Kidney (tissue), 14 donors: ENCODE measurements around the gene NAT16. TPM values are rescaled to one million over a fixed set of nuclear protein-coding genes. Genes with fewer than 3 reads are reported as not detected.

Experiments
- DNase-seq, 5 donors: peaks; one replicate each; pipeline ENCODE4 v3.0.0-alpha.2; 2013 to 2020
- FAIRE-seq: peaks from 2 replicates; lab custom pipeline; 2012; peaks lifted over from hg19 to GRCh38; lab: Jason Lieb, UNC
- H3K27ac ChIP-seq, 2 donors: one replicate each; pipeline ENCODE4 v1.7.0; 2013; ENCODE audit warnings: low read depth in 2 of 2, low read length in 2 of 2, inconsistent platforms in 1 of 2
- H3K27me3 ChIP-seq: one replicate; pipeline ENCODE4 v1.7.1; 2013; ENCODE audit warnings: low read length, inconsistent platforms; ENCODE audit not compliant: control insufficient read depth, insufficient read depth
- H3K36me3 ChIP-seq, 3 donors: one replicate each; pipeline versions ENCODE4 v1.7.0 to v1.7.1; 2013; ENCODE audit warnings: low read length in 3 of 3, control low read depth in 1 of 3, inconsistent platforms in 1 of 3; ENCODE audit not compliant: insufficient read depth in 3 of 3, control insufficient read depth in 2 of 3
- H3K4me1 ChIP-seq, 3 donors: one replicate each; pipeline versions ENCODE4 v1.7.0 to v1.7.1; 2013; ENCODE audit warnings: low read length in 3 of 3, inconsistent platforms in 1 of 3, low read depth in 1 of 3; ENCODE audit not compliant: control insufficient read depth in 2 of 3, insufficient read depth in 2 of 3
- H3K4me3 ChIP-seq, 3 donors: one replicate each; pipeline versions ENCODE4 v1.7.0 to v1.8.1; 2013; ENCODE audit warnings: low read length in 3 of 3, control low read depth in 1 of 3, inconsistent platforms in 1 of 3
- H3K9ac ChIP-seq, 3 donors: one replicate each; pipeline versions ENCODE4 v1.7.0 to v1.7.1; 2013; ENCODE audit warnings: low read length in 3 of 3, control low read depth in 1 of 3, inconsistent platforms in 1 of 3
- H3K9me3 ChIP-seq, 3 donors: one replicate each; pipeline versions ENCODE4 v1.7.0 to v1.7.1; 2013; ENCODE audit warnings: low read length in 3 of 3, control low read depth in 1 of 3, inconsistent platforms in 1 of 3; ENCODE audit not compliant: control insufficient read depth in 2 of 3, insufficient read depth in 1 of 3
- intact Hi-C: fragments of 100-400 bp; cut with DNase I; formaldehyde crosslinking; loops from one replicate; pipeline ENCODE4 v1.11.1; 2022
- polyA plus RNA-seq: library from polyadenylated mRNA; stranded (reverse); fragments of 350-450 nt; fragmentation: Illumina TruSeq; extraction: RNeasy Lipid Tissue Mini Kit (QIAGEN cat#74804); gene quantifications from one replicate; pipeline ENCODE4 v1.2.3, GENCODE V29; 2014; ENCODE audit warnings: low read depth, low replicate concordance; ENCODE audit not compliant: insufficient read depth
- total RNA-seq: library from RNA; stranded (reverse); fragmentation: NEBNext Ultra II Directional; extraction: Animal tissue kit (Norgen Biotek cat#: 25700); gene quantifications from one replicate; pipeline ENCODE4 v1.2.1, GENCODE V29; 2021
- TF ChIP-seq, protein P1 (sequence below): IDR thresholded peaks from 3 replicates; pipeline ENCODE4 v1.5.1; 2012; ENCODE audit warnings: mild to moderate bottlenecking, moderate library complexity, borderline replicate concordance; ENCODE audit not compliant: insufficient read depth; ENCODE audit errors: extremely low read depth
- donor health status: control.
- donor health status: control.
- donor health status: control.
- donor health status: control.
- donor health status: control.
- donor health status: DM: yes; HTN: yes; CAD: no.
- donor health status: Normal renal cell carcinoma (clear cell type).

Gene NAT16
- total and polyA plus RNA-seq, 2 donors from 2014 or later = not detected

DNA sequence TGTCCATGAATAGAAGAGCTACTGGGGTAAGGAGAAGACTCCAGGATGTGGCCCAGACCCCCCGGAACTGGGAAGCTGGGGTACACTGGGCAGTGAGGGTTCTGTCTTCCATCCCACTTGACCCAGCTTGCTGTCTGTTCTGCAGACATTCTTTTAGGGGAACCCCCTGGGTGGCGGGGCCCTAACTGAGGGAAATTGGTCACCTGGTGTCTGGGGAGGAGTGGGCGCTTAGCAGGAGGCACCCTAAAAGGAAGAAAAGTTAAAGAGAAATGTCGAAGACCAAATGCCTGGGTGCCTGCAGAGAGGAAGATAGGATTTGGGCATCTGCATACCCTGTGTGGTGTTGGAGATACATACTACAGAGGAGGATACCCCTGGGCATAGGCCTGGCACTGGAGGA is 24.8 kb downstream of the NAT16 start:
- TF ChIP-seq, protein P1, sequence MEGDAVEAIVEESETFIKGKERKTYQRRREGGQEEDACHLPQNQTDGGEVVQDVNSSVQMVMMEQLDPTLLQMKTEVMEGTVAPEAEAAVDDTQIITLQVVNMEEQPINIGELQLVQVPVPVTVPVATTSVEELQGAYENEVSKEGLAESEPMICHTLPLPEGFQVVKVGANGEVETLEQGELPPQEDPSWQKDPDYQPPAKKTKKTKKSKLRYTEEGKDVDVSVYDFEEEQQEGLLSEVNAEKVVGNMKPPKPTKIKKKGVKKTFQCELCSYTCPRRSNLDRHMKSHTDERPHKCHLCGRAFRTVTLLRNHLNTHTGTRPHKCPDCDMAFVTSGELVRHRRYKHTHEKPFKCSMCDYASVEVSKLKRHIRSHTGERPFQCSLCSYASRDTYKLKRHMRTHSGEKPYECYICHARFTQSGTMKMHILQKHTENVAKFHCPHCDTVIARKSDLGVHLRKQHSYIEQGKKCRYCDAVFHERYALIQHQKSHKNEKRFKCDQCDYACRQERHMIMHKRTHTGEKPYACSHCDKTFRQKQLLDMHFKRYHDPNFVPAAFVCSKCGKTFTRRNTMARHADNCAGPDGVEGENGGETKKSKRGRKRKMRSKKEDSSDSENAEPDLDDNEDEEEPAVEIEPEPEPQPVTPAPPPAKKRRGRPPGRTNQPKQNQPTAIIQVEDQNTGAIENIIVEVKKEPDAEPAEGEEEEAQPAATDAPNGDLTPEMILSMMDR = no peak
- H3K9ac ChIP-seq = peak overlapping the region in 1 of 3 donors; percentile 41
- H3K4me3 ChIP-seq = peak overlapping the region; percentile 14 to 67 (median 46)
- no peak overlapping the region for H3K27ac ChIP-seq
- peaks cover 0 to 4% (median 3%) of the 10 kb centered on the region in 3 donors for H3K36me3 ChIP-seq
- peaks cover 0 to 14% (median 5%) of the 10 kb centered on the region in 3 donors for H3K4me1 ChIP-seq
- intact Hi-C loops = no loop called here
- DNase-seq (no peak), FAIRE-seq (no peak)
- no peaks in the 10 kb centered on the region for H3K27me3 ChIP-seq
- no peaks in the 10 kb centered on the region for H3K9me3 ChIP-seq

DNA sequence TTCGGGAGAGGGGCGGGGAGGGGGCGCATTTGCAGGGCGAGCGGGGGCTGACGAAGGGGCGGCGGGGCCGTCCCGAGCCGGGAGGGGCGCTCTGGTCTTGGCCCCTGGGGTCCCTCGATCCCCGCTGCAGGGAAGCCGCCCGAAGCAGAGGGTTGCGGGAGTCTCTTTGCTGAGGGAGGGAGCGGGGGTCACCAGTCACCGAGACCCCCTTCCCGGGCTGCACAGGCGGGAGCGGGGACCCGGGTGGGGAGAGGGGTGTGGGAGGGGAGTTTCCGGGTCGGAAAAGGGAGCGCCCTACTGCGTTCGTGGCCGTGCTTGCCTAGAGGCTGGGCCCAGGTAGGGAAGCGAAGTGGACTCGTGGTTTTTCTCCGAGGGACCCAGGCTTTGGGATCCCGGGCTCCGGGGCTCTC is 25.4 kb downstream of the NAT16 start:
- intact Hi-C loops = no loop called here
- H3K4me3 ChIP-seq = peak overlapping the region; percentile 14 to 67 (median 24)
- TF ChIP-seq, protein P1 = no peak
- H3K36me3 ChIP-seq = peaks cover 0 to 4% (median 3%) of the 10 kb centered on the region in 3 donors
- peak overlapping the region in 2 of 3 donors; percentile 29 to 41 for H3K9ac ChIP-seq
- H3K27ac ChIP-seq = no peak overlapping the region
- DNase-seq = no peak
- FAIRE-seq = no peak
- H3K27me3 ChIP-seq = no peaks in the 10 kb centered on the region
- H3K4me1 ChIP-seq = peaks cover 0 to 12% (median 5%) of the 10 kb centered on the region in 3 donors
- no peaks in the 10 kb centered on the region for H3K9me3 ChIP-seq

DNA sequence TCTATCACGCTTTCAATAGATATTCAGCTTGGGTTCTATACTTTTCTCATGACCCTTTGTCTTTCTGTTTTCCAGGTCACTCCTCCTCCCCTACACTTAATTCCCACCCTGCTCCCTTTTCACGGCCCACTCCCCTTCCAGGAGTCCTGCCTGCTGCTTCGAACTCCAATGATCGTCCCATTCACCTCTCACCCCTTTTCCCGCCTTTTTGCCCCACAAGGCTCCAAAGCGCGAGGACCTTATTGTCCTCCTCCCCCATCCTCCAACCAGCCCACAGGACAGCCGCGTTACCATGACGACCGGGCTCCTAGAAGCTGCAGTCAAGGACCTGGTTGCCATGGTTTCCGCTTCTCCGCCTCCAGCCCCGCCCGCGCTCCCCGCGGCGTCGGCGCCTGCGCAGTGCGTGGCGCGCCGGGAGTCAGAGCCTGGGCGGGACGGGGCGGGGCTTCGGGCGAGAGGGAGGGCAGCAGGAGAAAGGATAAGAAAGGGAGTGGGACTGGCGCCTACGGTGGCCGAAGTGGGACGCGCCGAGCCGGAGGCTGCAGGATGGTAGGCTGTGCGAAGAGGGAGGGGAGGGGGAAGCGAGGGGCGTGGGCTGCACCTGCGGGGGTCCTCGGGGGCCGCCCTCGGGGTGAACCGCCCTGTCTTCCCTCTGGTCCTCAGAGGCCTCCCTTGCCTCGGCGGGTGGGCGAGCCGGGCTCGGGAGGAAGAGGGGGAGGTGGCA is 26.0 kb downstream of the NAT16 start, which contains the start of gene AP1S1:
TSS of gene AP1S1 (plus strand) at position 508 of the 724 bp plus-strand sequence. CDS start at position 547, 39 bp downstream.
- peak; percentile 97 to 99 (median 98) for DNase-seq
- peak within 1 kb of the TSS in 2 of 3 donors; percentile 29 to 41 for H3K9ac ChIP-seq
- no peaks in the 10 kb centered on the region for H3K27me3 ChIP-seq
- no peaks in the 10 kb centered on the region for H3K9me3 ChIP-seq
- FAIRE-seq = no peak
- H3K27ac ChIP-seq = no peak within 1 kb of the TSS
- TF ChIP-seq, protein P1 = no peak
- H3K4me3 ChIP-seq = peak within 1 kb of the TSS; percentile 24 to 67 (median 33)
- H3K4me1 ChIP-seq = peaks cover 0 to 10% (median 5%) of the 10 kb centered on the region in 3 donors
- intact Hi-C loops = no loop called here
- H3K36me3 ChIP-seq = peaks cover 0 to 3% (median 0%) of the 10 kb centered on the region in 3 donors
